ENCODE results near the gene SH3GL3. TPM values are rescaled to one million over a fixed set of nuclear protein-coding genes. Genes with fewer than 3 reads are reported as not detected.

SH3GL3 gene
- total RNA-seq, 4 donors from 2014 or later, result 0.34 to 1.2 TPM; not detected in 2

GRCh38 chr15:83472797-83473196 lies 25.7 kb downstream of the SH3GL3 start:
- 96% methylated on average over 3 of the region's 4 CpGs for WGBS
- H3K36me3 ChIP-seq, result no peaks in the 10 kb centered on the region
- no peak for DNase-seq (ENCODE audit: low spot score in 2 of 2)
- H3K4me3 ChIP-seq, result no peak overlapping the region
- no peaks in the 10 kb centered on the region for H3K4me1 ChIP-seq
- H3K27ac ChIP-seq, result no peak overlapping the region
- no peaks in the 10 kb centered on the region for H3K27me3 ChIP-seq
- TF ChIP-seq POLR2A (IDR thresholded peaks at IDR 0.05) (no peak), POLR2AphosphoS5 (IDR thresholded peaks at IDR 0.05) (no peak), EP300 (IDR thresholded peaks at IDR 0.05) (no peak)
- TF ChIP-seq, protein P1, sequence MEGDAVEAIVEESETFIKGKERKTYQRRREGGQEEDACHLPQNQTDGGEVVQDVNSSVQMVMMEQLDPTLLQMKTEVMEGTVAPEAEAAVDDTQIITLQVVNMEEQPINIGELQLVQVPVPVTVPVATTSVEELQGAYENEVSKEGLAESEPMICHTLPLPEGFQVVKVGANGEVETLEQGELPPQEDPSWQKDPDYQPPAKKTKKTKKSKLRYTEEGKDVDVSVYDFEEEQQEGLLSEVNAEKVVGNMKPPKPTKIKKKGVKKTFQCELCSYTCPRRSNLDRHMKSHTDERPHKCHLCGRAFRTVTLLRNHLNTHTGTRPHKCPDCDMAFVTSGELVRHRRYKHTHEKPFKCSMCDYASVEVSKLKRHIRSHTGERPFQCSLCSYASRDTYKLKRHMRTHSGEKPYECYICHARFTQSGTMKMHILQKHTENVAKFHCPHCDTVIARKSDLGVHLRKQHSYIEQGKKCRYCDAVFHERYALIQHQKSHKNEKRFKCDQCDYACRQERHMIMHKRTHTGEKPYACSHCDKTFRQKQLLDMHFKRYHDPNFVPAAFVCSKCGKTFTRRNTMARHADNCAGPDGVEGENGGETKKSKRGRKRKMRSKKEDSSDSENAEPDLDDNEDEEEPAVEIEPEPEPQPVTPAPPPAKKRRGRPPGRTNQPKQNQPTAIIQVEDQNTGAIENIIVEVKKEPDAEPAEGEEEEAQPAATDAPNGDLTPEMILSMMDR (IDR thresholded peaks at IDR 0.05), result no peak
- H3K9me3 ChIP-seq, result no peaks in the 10 kb centered on the region

GRCh38 chr15:83474578-83474977 lies 27.4 kb downstream of the SH3GL3 start:
- Histone ChIP-seq H3K27ac (no peak overlapping the region), H3K9me3 (no peaks in the 10 kb centered on the region), H3K4me3 (no peak overlapping the region), H3K4me1 (no peaks in the 10 kb centered on the region), H3K36me3 (no peaks in the 10 kb centered on the region), H3K27me3 (no peaks in the 10 kb centered on the region)
- 82% methylated on average over 4 of the region's 4 CpGs for WGBS
- DNase-seq (ENCODE audit: low spot score in 2 of 2), result no peak
- TF ChIP-seq POLR2AphosphoS5 (IDR thresholded peaks at IDR 0.05) (no peak), POLR2A (IDR thresholded peaks at IDR 0.05) (no peak), EP300 (IDR thresholded peaks at IDR 0.05) (no peak)
- TF ChIP-seq, protein P1 (IDR thresholded peaks at IDR 0.05), result no peak

DNA sequence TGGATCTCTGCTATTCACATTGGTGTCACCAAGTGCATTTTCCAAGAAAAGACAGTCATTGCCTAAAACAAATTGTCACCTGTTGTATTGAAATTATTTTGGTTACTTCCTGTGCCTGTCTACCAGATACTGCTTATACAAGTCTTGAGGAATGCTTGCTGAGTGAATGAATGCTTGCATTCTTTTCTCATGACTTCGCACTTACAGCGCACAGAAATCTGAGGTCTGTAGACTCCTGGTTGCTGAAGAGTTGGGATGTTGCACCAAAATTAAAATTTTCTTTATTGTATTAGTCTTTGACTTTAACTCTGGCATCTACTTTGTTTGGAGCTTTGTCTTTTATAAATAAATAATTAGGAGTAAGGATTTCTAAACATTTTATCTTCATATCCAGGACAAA lies 28.4 kb downstream of the SH3GL3 start:
- Histone ChIP-seq H3K36me3 (no peaks in the 10 kb centered on the region), H3K27me3 (no peaks in the 10 kb centered on the region), H3K27ac (no peak overlapping the region), H3K9me3 (no peaks in the 10 kb centered on the region), H3K4me1 (no peaks in the 10 kb centered on the region), H3K4me3 (no peak overlapping the region)
- no peak for DNase-seq (ENCODE audit: low spot score in 2 of 2)
- TF ChIP-seq, protein P1 (IDR thresholded peaks at IDR 0.05), result no peak
- no peak for TF ChIP-seq EP300 (IDR thresholded peaks at IDR 0.05)
- WGBS, result 93% methylated on average over 2 of the region's 2 CpGs

- Histone ChIP-seq H3K9me3 (no peaks in the 10 kb centered on the region), H3K27me3 (peaks cover 4% of the 10 kb centered on the region), H3K4me1 (no peaks in the 10 kb centered on the region), H3K4me3 (no peak overlapping the region), H3K27ac (no peak overlapping the region), H3K36me3 (no peaks in the 10 kb centered on the region)
- 79% methylated on average over 2 of the region's 2 CpGs for WGBS
- TF ChIP-seq POLR2AphosphoS5 (IDR thresholded peaks at IDR 0.05), result no peak
- TF ChIP-seq, protein P1 (IDR thresholded peaks at IDR 0.05), result no peak
- TF ChIP-seq EP300 (IDR thresholded peaks at IDR 0.05), result no peak
- no peak for TF ChIP-seq POLR2A (IDR thresholded peaks at IDR 0.05)
- DNase-seq (ENCODE audit: low spot score in 2 of 2), result no peak
These were observed 28.9 kb downstream of the SH3GL3 start for GRCh38 chr15:83476066-83476465.

GRCh38 chr15:83476708-83477107 lies 29.6 kb downstream of the SH3GL3 start:
- Histone ChIP-seq H3K27me3 (peaks cover 4% of the 10 kb centered on the region), H3K27ac (no peak overlapping the region), H3K4me3 (no peak overlapping the region), H3K36me3 (no peaks in the 10 kb centered on the region), H3K9me3 (no peaks in the 10 kb centered on the region), H3K4me1 (no peaks in the 10 kb centered on the region)
- TF ChIP-seq EP300 (IDR thresholded peaks at IDR 0.05), result no peak
- TF ChIP-seq POLR2A (IDR thresholded peaks at IDR 0.05), result no peak
- TF ChIP-seq POLR2AphosphoS5 (IDR thresholded peaks at IDR 0.05), result no peak
- TF ChIP-seq, protein P1 (IDR thresholded peaks at IDR 0.05), result no peak
- 85% methylated on average over 2 of the region's 2 CpGs for WGBS
- DNase-seq (ENCODE audit: low spot score in 2 of 2), result no peak
